Endothelial cell of umbilical vein (primary cell): Measurements from ENCODE around the gene UROC1. TPM values are rescaled to one million over a fixed set of nuclear protein-coding genes. Genes with fewer than 3 reads are reported as not detected.

ENCODE experiments used
- BruUV-seq: library from RNA; stranded (reverse); fragments of 400-500 nt; replicated peaks from 2 replicates; lab custom pipeline; 2021; lab: Mats Ljungman, UMichigan
- CTCF ChIA-PET: fragments of 300-600, 350-600 bp; sonication (Branson Sonifier 250); formaldehyde crosslinking; loops from one replicate; lab custom pipeline; 2021; ENCODE audit warnings: antibody characterized with exemption, inconsistent platforms; lab: Charles Lee
- POLR2A ChIA-PET: fragments of 300-600, 350-600 bp; sonication (Branson Sonifier 250); formaldehyde crosslinking; loops from one replicate; lab custom pipeline; 2021; ENCODE audit warnings: antibody characterized with exemption, inconsistent platforms; lab: Charles Lee
- DNase-seq: peaks from one replicate; pipeline ENCODE4 v3.0.0-alpha.2; 2011; ENCODE audit warnings: low read depth, low spot score
- FAIRE-seq: peaks from 2 replicates; lab custom pipeline; 2011; peaks lifted over from hg19 to GRCh38; lab: Jason Lieb, UNC
- H2AFZ ChIP-seq: 2 replicates; pipeline ENCODE4 v1.6.0; 2012; ENCODE audit warnings: low read depth, low read length, control low read depth, inconsistent platforms
- H3K27ac ChIP-seq: 2 replicates; pipeline ENCODE4 v1.5.1; 2011; ENCODE audit warnings: low read depth, mild to moderate bottlenecking, control low read depth, low read length, moderate library complexity; ENCODE audit not compliant: insufficient read depth
- H3K27me3 ChIP-seq, 2 experiments: 2 replicates each; pipeline versions ENCODE4 v1.6.0 to v1.6.1; 2011; ENCODE audit warnings: low read length in 2 of 2, mixed read lengths in 1 of 2; ENCODE audit not compliant: control insufficient read depth in 2 of 2, insufficient read depth in 2 of 2
- H3K36me3 ChIP-seq, 2 experiments: 2 replicates in 1 of 2; 3 replicates in 1 of 2; pipeline ENCODE4 v1.5.1; 2011; ENCODE audit warnings: low read length in 2 of 2, mild to moderate bottlenecking in 1 of 2, moderate library complexity in 1 of 2; ENCODE audit not compliant: control insufficient read depth in 2 of 2, insufficient read depth in 2 of 2; ENCODE audit errors: extremely low read depth in 1 of 2
- H3K4me1 ChIP-seq: 3 replicates; pipeline ENCODE4 v1.5.1; 2011; ENCODE audit warnings: mild to moderate bottlenecking, low read length; ENCODE audit not compliant: control insufficient read depth, insufficient read depth; ENCODE audit errors: extremely low read depth
- H3K4me2 ChIP-seq: 2 replicates; pipeline ENCODE4 v1.6.1; 2011; ENCODE audit warnings: low read length, control low read depth, mixed read lengths; ENCODE audit not compliant: insufficient read depth
- H3K4me3 ChIP-seq, 3 experiments: fragments of 200-600 bp in 1 of 3; sonication (generic), shearing (Covaris generic) in 1 of 3; replicated peaks in 1 of 3; 2 replicates each; pipeline ENCODE4 v1.5.1; 2011 to 2016; ENCODE audit warnings: control low read depth in 3 of 3, low read length in 3 of 3, mild to moderate bottlenecking in 2 of 3, inconsistent platforms in 1 of 3, low read depth in 1 of 3, moderate library complexity in 1 of 3; ENCODE audit not compliant: insufficient read depth in 1 of 3
- H3K79me2 ChIP-seq: 2 replicates; pipeline ENCODE4 v1.6.0; 2012; ENCODE audit warnings: low read length, inconsistent platforms; ENCODE audit not compliant: control insufficient read depth, insufficient read depth
- H3K9ac ChIP-seq: replicated peaks from 2 replicates; pipeline ENCODE3; 2011; ENCODE audit warnings: low read length, control low read depth; ENCODE audit not compliant: insufficient read depth; ENCODE audit errors: extremely low read depth
- H3K9me1 ChIP-seq: replicated peaks from 3 replicates; pipeline ENCODE4 v1.6.0; 2011; ENCODE audit warnings: mild to moderate bottlenecking, low read length; ENCODE audit not compliant: control insufficient read depth, insufficient read depth; ENCODE audit errors: extremely low read depth
- H3K9me3 ChIP-seq: replicated peaks from 2 replicates; pipeline ENCODE4 v1.5.1; 2012; ENCODE audit warnings: low read length, inconsistent platforms; ENCODE audit not compliant: control insufficient read depth, insufficient read depth
- H4K20me1 ChIP-seq: replicated peaks from 2 replicates; pipeline ENCODE3; 2011; ENCODE audit warnings: mild to moderate bottlenecking, low read length; ENCODE audit not compliant: control insufficient read depth, insufficient read depth; ENCODE audit errors: extremely low read depth
- EZH2 ChIP-seq: IDR thresholded peaks from 2 replicates; pipeline ENCODE4 v1.6.1; 2012; ENCODE audit warnings: borderline replicate concordance, low read depth, mild to moderate bottlenecking, moderate library complexity, low read length, inconsistent platforms; ENCODE audit not compliant: severe bottlenecking
- FOS ChIP-seq: IDR thresholded peaks from 2 replicates; pipeline ENCODE4 v1.6.1; 2011; ENCODE audit warnings: mild to moderate bottlenecking, low read length, moderate library complexity, borderline replicate concordance; ENCODE audit not compliant: insufficient read depth
- MYC ChIP-seq: IDR thresholded peaks from one replicate; pipeline ENCODE4 v1.6.1; 2011; ENCODE audit warnings: mild to moderate bottlenecking, low read depth, low read length
- POLR2A ChIP-seq: IDR thresholded peaks from 2 replicates; pipeline ENCODE4 v1.6.1; 2012; ENCODE audit warnings: low read depth, mild to moderate bottlenecking, control low read depth, low read length
- POLR2AphosphoS5 ChIP-seq: IDR thresholded peaks from 2 replicates; pipeline ENCODE4 v1.6.1; 2012; ENCODE audit warnings: low read depth, mild to moderate bottlenecking, control low read depth, low read length, moderate library complexity; ENCODE audit not compliant: insufficient read depth
- dilution Hi-C: fragments of 300-500 bp; cut with MboI; formaldehyde crosslinking; loops from one replicate; pipeline ENCODE4 v1.15.0; 2019; ENCODE audit warnings: low sequenced_read_pairs; ENCODE audit not compliant: extremely low pct_ligation_motif_present
- intact Hi-C: fragments of 100-400 bp; cut with micrococcal nuclease; formaldehyde crosslinking; loops from one replicate; pipeline ENCODE4 v1.10.0; 2022
- polyA plus RNA-seq, 4 experiments: library from polyadenylated mRNA; depleted of rRNA in 3 of 4; stranded (reverse) in 3 of 4; unstranded in 1 of 4; fragments of >200 nt; gene quantifications; 2 replicates each; pipeline versions ENCODE4 v1.2.1 to v1.2.3, GENCODE V29; 2011 to 2012; ENCODE audit warnings: missing spikeins in 1 of 4
- total RNA-seq: library from RNA; stranded (reverse); gene quantifications from 2 replicates; pipeline ENCODE4 v1.2.3, GENCODE V29; 2021
- TF ChIP-seq, protein P1 (sequence below): IDR thresholded peaks from 2 replicates; pipeline ENCODE4 v1.6.1; 2011; ENCODE audit not compliant: insufficient read depth, insufficient read length
- TF ChIP-seq, protein P2 (sequence below), 2 donors: IDR thresholded peaks; 1 replicate in 1 of 2; 2 replicates in 1 of 2; pipeline ENCODE4 v1.5.1; 2011; ENCODE audit warnings: low read length in 2 of 2, mild to moderate bottlenecking in 2 of 2, moderate library complexity in 2 of 2, control low read depth in 1 of 2, inconsistent platforms in 1 of 2, low read depth in 1 of 2; ENCODE audit not compliant: insufficient read depth in 1 of 2; ENCODE audit errors: extremely low read depth in 1 of 2

UROC1 gene
- total and polyA plus RNA-seq, 2 donors (not counting 3 experiments of a cell fraction or from before 2014, with no cell fraction given) = not detected

DNA sequence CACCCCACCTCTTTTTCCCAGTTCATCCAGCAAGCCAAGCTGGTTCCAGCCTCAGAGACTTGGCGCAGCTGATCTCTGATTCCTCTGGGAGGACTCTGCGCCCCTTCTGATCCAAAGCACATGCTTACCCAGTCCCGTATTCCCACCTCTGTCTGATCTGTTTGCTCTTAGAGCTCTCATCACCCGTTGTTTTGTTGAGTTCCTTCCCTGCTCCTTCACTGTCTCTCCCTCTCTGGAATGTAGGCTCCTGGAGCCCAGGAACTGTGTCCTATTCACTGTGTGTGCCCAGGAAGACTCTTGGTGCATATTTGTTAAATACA is 40.6 kb downstream of the UROC1 start:
- Histone ChIP-seq H2AFZ (no peak overlapping the region), H3K9me1 (no peaks in the 10 kb centered on the region), H3K4me2 (no peak overlapping the region), H4K20me1 (no peaks in the 10 kb centered on the region), H3K4me1 (peaks cover 30% of the 10 kb centered on the region), H3K4me3 (no peak overlapping the region), H3K9ac (no peak overlapping the region), H3K79me2 (peaks cover 27% of the 10 kb centered on the region), H3K27me3 (no peaks in the 10 kb centered on the region), H3K36me3 (no peaks in the 10 kb centered on the region), H3K9me3 (no peaks in the 10 kb centered on the region), H3K27ac (no peak overlapping the region)
- intact Hi-C loops = loop anchor here (5.0 to 10.0 kb wide), 3 partner anchors 225 to 562 kb away; partner anchors contain the start of gene CHCHD6
- DNase-seq (no peak), FAIRE-seq (no peak)
- TF ChIP-seq EZH2 = no peak
- TF ChIP-seq, protein P1, sequence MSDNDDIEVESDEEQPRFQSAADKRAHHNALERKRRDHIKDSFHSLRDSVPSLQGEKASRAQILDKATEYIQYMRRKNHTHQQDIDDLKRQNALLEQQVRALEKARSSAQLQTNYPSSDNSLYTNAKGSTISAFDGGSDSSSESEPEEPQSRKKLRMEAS = no peak
- TF ChIP-seq, protein P2, sequence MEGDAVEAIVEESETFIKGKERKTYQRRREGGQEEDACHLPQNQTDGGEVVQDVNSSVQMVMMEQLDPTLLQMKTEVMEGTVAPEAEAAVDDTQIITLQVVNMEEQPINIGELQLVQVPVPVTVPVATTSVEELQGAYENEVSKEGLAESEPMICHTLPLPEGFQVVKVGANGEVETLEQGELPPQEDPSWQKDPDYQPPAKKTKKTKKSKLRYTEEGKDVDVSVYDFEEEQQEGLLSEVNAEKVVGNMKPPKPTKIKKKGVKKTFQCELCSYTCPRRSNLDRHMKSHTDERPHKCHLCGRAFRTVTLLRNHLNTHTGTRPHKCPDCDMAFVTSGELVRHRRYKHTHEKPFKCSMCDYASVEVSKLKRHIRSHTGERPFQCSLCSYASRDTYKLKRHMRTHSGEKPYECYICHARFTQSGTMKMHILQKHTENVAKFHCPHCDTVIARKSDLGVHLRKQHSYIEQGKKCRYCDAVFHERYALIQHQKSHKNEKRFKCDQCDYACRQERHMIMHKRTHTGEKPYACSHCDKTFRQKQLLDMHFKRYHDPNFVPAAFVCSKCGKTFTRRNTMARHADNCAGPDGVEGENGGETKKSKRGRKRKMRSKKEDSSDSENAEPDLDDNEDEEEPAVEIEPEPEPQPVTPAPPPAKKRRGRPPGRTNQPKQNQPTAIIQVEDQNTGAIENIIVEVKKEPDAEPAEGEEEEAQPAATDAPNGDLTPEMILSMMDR (IDR thresholded peaks at IDR 0.05; ENCODE audit: extremely low read depth in 1 of 2, insufficient read depth in 1 of 2, low read depth in 1 of 2, low read length in 2 of 2) = no peak
- TF ChIP-seq MYC = no peak
- no peak for TF ChIP-seq FOS
- no peak for TF ChIP-seq POLR2AphosphoS5
- no peak for TF ChIP-seq POLR2A
- CTCF ChIA-PET = interaction anchor here (1.6 to 1.8 kb wide), 2 partner anchors 10 to 343 kb away, joined by 6 to 8 read pairs; no protein-coding TSS in a partner anchor
- POLR2A ChIA-PET = no interaction called here
- dilution Hi-C loops = no loop called here
- BruUV-seq = no TSS peak
